Activated CD4-positive, alpha-beta memory T cell treated with anti-CD3 and anti-CD28 coated beads for 36 hours (primary cell): Measurements from ENCODE around the gene KISS1R. TPM values are rescaled to one million over a fixed set of nuclear protein-coding genes. Genes with fewer than 3 reads are reported as not detected.

Experiments
- CTCF ChIA-PET: fragments of 350-600 bp; sonication (Branson Sonifier 250); formaldehyde crosslinking; loops from one replicate; lab custom pipeline; 2021; ENCODE audit warnings: antibody characterized with exemption, inconsistent platforms; lab: Charles Lee
- POLR2A ChIA-PET: fragments of 350-600 bp; sonication (Branson Sonifier 250); formaldehyde crosslinking; loops from one replicate; lab custom pipeline; 2021; ENCODE audit warnings: antibody characterized with exemption; lab: Charles Lee
- DNase-seq: peaks from one replicate; pipeline ENCODE4 v3.0.0-alpha.2; 2020
- H3K27ac Mint-ChIP-seq: one replicate; pipeline ENCODE4 v1.8.0; 2021; ENCODE audit warnings: mixed read lengths
- H3K27me3 Mint-ChIP-seq: one replicate; pipeline ENCODE4 v1.8.0; 2021; ENCODE audit warnings: mixed read lengths
- H3K36me3 Mint-ChIP-seq: one replicate; pipeline ENCODE4 v1.8.0; 2021; ENCODE audit warnings: mixed read lengths
- H3K4me1 Mint-ChIP-seq: one replicate; pipeline ENCODE4 v1.8.0; 2021; ENCODE audit warnings: low read depth, mixed read lengths
- H3K4me3 Mint-ChIP-seq: one replicate; pipeline ENCODE4 v1.8.0; 2021; ENCODE audit warnings: mild to moderate bottlenecking, mixed read lengths
- H3K9me3 Mint-ChIP-seq: one replicate; pipeline ENCODE4 v1.8.0; 2021; ENCODE audit warnings: mixed read lengths
- intact Hi-C: fragments of 100-400 bp; cut with micrococcal nuclease; formaldehyde crosslinking; loops from one replicate; pipeline ENCODE4 v1.15.1; 2023
- total RNA-seq, 2 experiments: library from RNA; stranded (reverse); gene quantifications; one replicate each; pipeline ENCODE4 v1.2.3, GENCODE V29; 2021

KISS1R gene
- total RNA-seq, 2 experiments from 2014 or later: 9.9 to 10.6 TPM

DNA sequence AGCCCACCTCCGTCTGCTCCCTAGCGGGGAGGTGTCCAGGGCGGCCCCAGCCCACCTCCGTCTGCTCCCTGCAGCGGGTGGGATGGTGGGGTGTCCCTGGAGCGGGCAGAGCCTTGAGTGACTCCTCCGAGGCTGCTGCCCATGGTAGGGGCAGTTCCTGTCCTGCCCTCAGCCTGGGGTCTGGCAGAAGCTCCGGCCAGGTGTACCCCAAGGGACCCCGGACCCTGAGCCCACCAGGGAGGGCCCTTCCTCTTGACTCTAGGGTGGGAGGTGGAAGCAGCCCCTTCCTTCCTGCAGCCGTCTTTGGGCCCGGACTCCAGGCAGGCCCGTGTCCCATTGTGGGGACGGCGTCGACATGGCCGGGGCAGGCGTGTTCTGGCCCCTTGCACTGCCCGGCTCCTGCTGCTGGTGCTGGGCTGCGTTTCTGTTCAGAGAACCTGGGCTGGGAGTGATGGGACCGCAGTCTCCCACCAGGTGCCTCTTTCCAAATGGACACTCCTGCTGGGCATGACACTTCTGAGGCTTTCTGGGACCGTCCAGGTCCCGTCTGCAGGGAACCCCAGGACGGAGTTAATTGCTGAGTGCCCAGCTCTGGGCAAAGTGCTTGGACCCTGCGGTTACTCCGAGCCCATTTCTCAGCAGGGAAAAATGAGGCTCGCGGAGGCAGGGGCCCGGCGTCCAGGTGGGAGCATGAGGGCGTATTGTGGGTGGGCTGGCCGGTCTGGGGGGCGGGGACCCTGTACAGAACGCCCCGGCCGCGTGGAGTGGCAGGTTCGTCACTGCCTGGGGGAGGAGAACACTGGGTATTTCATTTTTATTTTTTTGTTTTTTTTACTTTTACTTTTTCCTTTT is 28.5 kb downstream of the KISS1R start:
- no peaks in the 10 kb centered on the region for H3K36me3 Mint-ChIP-seq
- H3K27me3 Mint-ChIP-seq: no peaks in the 10 kb centered on the region
- no peak overlapping the region for H3K27ac Mint-ChIP-seq
- DNase-seq: no peak
- H3K4me1 Mint-ChIP-seq: peaks cover 9% of the 10 kb centered on the region
- CTCF ChIA-PET: no interaction called here
- POLR2A ChIA-PET: no interaction called here
- no peak overlapping the region for H3K4me3 Mint-ChIP-seq
- no peaks in the 10 kb centered on the region for H3K9me3 Mint-ChIP-seq
- intact Hi-C loops: no loop called here

DNA sequence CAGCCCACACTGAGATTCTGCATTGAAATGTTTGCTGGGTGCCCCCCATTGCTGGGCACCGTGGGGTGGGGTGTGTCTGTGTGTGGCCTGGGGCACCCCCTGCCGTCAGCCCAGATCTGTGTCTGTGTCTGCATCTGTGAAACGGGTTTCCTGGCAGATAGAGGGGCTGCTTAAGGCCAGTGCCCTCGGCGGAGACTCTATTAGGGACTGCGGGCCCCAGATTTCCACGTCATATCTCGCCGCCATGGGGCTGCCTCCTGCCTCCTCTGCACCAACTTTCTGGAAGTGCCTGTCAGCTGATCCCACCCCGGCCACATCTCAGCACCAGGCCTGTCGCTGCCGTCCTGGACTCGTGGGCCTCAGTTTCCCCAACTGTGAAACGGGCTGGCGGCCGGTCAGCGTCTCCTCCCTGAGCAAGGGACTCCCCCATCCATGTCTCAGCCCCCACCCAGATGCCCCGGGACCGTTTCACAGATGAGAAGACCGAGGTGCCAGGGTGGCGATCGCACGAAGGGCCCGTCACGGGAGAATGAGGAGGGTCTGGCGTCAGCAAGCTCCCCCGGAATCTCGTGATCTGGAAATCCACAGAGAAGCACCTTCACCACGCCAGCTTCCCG is 30.1 kb downstream of the KISS1R start:
- no peaks in the 10 kb centered on the region for H3K27me3 Mint-ChIP-seq
- intact Hi-C loops: no loop called here
- H3K4me1 Mint-ChIP-seq: peaks cover 6% of the 10 kb centered on the region
- POLR2A ChIA-PET: no interaction called here
- H3K4me3 Mint-ChIP-seq: no peak overlapping the region
- H3K27ac Mint-ChIP-seq: no peak overlapping the region
- H3K36me3 Mint-ChIP-seq: no peaks in the 10 kb centered on the region
- DNase-seq: no peak
- no peaks in the 10 kb centered on the region for H3K9me3 Mint-ChIP-seq
- CTCF ChIA-PET: interaction anchor here (0.7 kb wide), 1 partner anchor 35 kb away, joined by 3 read pairs; no protein-coding TSS in a partner anchor

- H3K4me3 Mint-ChIP-seq: no peak overlapping the region
- ChIA-PET POLR2A (no interaction called here), CTCF (no interaction called here)
- peaks cover 7% of the 10 kb centered on the region for H3K4me1 Mint-ChIP-seq
- no peaks in the 10 kb centered on the region for H3K36me3 Mint-ChIP-seq
- no peak for DNase-seq
- intact Hi-C loops: no loop called here
- no peaks in the 10 kb centered on the region for H3K27me3 Mint-ChIP-seq
- H3K9me3 Mint-ChIP-seq: no peaks in the 10 kb centered on the region
- no peak overlapping the region for H3K27ac Mint-ChIP-seq
Measured at GRCh38 chr19:947707-948539, 30.8 kb downstream of the KISS1R start.

- no peak overlapping the region for H3K4me3 Mint-ChIP-seq
- CTCF ChIA-PET: no interaction called here
- peaks cover 11% of the 10 kb centered on the region for H3K4me1 Mint-ChIP-seq
Measured at GRCh38 chr19:948842-949496, 31.8 kb downstream of the KISS1R start.

DNA sequence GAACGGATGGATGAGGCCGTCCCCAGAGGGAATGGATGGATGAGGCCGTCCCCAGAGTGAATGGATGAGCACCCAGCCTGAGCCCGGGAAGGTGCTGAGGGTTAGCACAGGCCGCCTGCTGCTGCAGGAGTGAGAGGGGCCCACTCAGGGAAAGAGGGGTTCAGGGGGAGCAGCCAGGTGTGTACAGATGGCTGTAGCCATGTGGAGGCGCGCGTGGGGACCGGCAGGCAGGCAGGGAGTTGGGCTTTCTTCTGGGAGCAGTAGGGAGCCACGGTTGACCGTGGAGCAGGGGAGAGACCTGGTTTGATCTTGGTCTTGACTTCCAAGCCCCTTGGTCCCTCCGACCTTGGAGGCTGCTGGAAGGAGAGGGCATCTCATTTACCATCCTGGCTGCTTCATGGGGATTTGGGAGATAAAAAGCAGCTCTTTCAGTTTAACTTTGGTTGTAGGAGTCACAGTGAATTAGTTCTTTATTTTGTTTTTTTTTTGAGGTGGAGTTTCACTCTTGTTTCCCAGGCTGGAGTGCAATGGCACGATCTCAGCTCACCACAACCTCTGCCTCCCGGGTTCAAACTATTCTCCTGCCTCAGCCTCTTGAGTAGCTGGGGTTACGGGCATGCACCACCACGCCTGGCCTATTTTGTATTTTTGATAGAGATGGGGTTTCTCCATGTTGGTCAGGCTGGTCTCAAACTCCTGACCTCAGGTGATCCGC is 33.4 kb downstream of the KISS1R start:
- CTCF ChIA-PET: no interaction called here
- no peaks in the 10 kb centered on the region for H3K36me3 Mint-ChIP-seq
- no peak overlapping the region for H3K4me3 Mint-ChIP-seq
- no peak overlapping the region for H3K27ac Mint-ChIP-seq
- intact Hi-C loops: no loop called here
- H3K27me3 Mint-ChIP-seq: no peaks in the 10 kb centered on the region
- no peaks in the 10 kb centered on the region for H3K9me3 Mint-ChIP-seq
- H3K4me1 Mint-ChIP-seq: peaks cover 11% of the 10 kb centered on the region
- POLR2A ChIA-PET: interaction anchor here (0.7 kb wide), 1 partner anchor 29 kb away, joined by 3 read pairs; no protein-coding TSS in a partner anchor
- DNase-seq: no peak

More at GRCh38 chr19:948842-949496, 31.8 kb downstream of the KISS1R start:
- DNase-seq: no peak
- POLR2A ChIA-PET: no interaction called here
- no peaks in the 10 kb centered on the region for H3K36me3 Mint-ChIP-seq
- intact Hi-C loops: no loop called here
- no peaks in the 10 kb centered on the region for H3K27me3 Mint-ChIP-seq
- H3K27ac Mint-ChIP-seq: no peak overlapping the region
- H3K9me3 Mint-ChIP-seq: no peaks in the 10 kb centered on the region

GRCh38 chr19:952049-952679 is 35.0 kb downstream of the KISS1R start:
- ChIA-PET POLR2A (no interaction called here), CTCF (no interaction called here)
- Mint-ChIP-seq H3K27me3 (no peaks in the 10 kb centered on the region), H3K4me3 (no peak overlapping the region), H3K27ac (no peak overlapping the region), H3K9me3 (no peaks in the 10 kb centered on the region), H3K36me3 (no peaks in the 10 kb centered on the region), H3K4me1 (peaks cover 11% of the 10 kb centered on the region)
- intact Hi-C loops: no loop called here
- DNase-seq: no peak

DNA sequence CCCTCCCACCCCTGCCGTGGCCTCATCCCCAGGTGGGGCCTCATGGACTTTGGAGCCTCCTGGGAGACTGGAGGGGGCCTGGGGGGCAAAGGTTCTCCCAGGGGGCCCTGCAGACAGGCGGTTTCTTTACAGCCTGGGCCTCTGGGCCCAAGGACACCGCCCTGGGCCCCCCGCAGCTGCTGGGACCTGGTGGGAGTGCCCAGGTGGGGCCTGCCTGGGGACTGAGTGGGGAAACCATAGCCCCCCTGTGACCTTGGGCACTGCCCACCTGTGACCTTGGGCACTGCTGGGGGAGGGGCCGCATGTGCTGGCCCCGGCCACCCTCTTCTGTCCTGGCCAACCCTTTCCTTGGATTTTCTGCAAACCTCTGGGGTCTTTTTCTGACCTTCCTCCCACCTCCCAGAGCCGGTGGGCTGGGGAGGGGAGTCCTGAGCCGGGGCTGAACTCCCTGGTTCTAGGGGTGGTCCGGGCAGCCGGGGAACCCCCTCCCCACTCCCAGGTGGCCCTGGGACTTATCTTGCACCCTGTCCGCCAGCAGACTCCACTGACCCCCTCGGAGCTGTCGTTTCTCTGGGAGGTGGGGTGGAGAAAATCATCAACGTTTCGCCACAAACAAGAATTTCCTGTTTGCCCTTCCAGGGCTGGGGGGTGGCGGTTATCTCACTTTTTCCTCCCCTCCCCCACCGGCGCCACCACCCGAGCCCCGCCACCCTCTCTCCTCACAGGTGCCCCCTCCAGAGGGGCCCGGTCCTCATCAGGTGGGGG is 35.7 kb downstream of the KISS1R start:
- intact Hi-C loops: no loop called here
- Mint-ChIP-seq H3K36me3 (no peaks in the 10 kb centered on the region), H3K9me3 (no peaks in the 10 kb centered on the region), H3K4me1 (peaks cover 11% of the 10 kb centered on the region), H3K27ac (no peak overlapping the region), H3K27me3 (no peaks in the 10 kb centered on the region), H3K4me3 (no peak overlapping the region)
- no peak for DNase-seq
- CTCF ChIA-PET: no interaction called here
- POLR2A ChIA-PET: no interaction called here

GRCh38 chr19:953445-954271 is 36.5 kb downstream of the KISS1R start:
- no peaks in the 10 kb centered on the region for H3K9me3 Mint-ChIP-seq
- peaks cover 9% of the 10 kb centered on the region for H3K4me1 Mint-ChIP-seq
- ChIA-PET POLR2A (no interaction called here), CTCF (no interaction called here)
- H3K27me3 Mint-ChIP-seq: no peaks in the 10 kb centered on the region
- H3K4me3 Mint-ChIP-seq: no peak overlapping the region
- H3K36me3 Mint-ChIP-seq: no peaks in the 10 kb centered on the region
- DNase-seq: no peak
- no peak overlapping the region for H3K27ac Mint-ChIP-seq
- intact Hi-C loops: no loop called here

DNA sequence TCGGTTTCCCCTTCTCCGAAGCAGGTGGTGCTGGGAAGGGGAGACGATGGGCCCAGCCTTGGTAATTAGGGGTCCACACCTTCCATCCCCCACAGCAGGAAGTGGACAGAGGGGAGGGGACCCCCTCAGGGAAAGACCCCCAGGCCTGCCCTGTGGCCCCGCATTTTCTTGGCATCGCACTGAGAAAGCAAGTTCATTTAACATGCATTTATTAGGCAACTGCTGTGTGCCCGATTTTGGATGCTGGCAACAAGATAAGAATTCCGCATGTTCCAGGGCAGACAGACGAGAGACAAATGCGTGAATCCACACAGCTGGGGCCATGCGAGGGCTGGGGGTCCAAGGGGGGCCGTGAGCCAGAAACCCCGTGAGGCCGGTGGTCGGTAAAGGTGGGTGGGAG is 37.1 kb downstream of the KISS1R start:
- H3K4me1 Mint-ChIP-seq: peaks cover 13% of the 10 kb centered on the region
- CTCF ChIA-PET: no interaction called here
- no peak overlapping the region for H3K4me3 Mint-ChIP-seq
- H3K27ac Mint-ChIP-seq: no peak overlapping the region
- no peaks in the 10 kb centered on the region for H3K27me3 Mint-ChIP-seq
- DNase-seq: no peak
- POLR2A ChIA-PET: no interaction called here
- no peaks in the 10 kb centered on the region for H3K9me3 Mint-ChIP-seq
- intact Hi-C loops: no loop called here
- no peaks in the 10 kb centered on the region for H3K36me3 Mint-ChIP-seq
